Head of caudate nucleus (tissue), 42 donors: ENCODE measurements around the gene IL26.

Experiments used
- DNase-seq, 42 donors: peaks; one replicate each; pipeline versions ENCODE4 v3.0.0 to v3.0.0-alpha.2; 2020 to 2021; ENCODE audit warnings: mixed read lengths in 7 of 42
- intact Hi-C: fragments of 100-400 bp; cut with DNase I; formaldehyde crosslinking; loops from one replicate; pipeline ENCODE4 v1.15.0; 2022

The IL26 gene

DNA sequence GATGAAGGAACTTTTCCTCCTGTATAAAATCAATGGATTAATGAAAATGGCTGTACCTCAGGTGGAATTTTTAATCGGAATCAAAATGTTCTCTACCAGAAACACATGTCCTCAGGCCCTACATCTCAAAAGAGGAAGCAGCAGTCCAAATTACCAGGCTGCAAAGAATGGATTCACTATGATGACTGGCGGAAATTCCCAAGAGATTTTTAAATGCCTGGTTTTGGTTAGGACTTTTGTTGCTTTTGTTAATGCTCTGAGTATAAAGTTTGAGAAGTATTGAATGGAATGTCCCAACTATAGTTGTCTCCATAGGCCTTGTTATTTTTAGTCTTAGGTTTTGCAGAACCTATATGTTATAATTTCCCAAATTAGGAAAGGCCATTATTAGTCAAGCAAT is 54.9 kb downstream of the IL26 start:
- DNase-seq = no peak
- intact Hi-C loops = no loop called here

DNA sequence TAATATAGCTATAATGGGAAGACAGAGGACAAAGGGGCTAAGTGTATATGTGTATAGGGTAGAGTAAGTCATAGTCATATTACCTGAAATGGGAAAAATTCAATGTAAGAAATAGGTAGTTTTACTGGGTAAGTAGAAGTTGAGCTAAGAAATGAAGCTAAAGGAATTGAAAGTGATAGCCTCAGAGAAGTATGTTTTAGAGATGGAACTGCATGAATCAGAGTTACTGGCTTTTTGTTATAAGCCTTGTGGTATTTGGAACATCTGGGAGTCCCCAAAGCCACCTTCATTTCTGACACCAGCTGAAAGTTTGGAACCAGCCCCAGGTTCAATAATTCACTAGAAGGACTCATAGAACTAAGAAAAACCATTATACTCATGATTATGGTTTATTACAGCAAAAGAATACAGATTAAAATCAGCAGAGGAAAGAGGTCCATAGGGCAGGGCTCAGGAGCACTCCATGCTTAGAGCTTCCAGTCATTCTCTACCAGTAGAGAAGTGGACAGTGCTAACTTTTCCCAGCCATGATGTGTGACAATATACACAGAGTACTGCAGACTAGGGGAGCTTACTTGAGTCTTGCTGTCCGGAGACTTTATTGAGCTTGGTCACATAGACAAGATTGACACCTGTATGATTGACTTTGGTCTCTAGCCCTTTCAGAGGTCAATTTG is 56.3 kb downstream of the IL26 start:
- intact Hi-C loops = no loop called here
- no peak for DNase-seq

DNA sequence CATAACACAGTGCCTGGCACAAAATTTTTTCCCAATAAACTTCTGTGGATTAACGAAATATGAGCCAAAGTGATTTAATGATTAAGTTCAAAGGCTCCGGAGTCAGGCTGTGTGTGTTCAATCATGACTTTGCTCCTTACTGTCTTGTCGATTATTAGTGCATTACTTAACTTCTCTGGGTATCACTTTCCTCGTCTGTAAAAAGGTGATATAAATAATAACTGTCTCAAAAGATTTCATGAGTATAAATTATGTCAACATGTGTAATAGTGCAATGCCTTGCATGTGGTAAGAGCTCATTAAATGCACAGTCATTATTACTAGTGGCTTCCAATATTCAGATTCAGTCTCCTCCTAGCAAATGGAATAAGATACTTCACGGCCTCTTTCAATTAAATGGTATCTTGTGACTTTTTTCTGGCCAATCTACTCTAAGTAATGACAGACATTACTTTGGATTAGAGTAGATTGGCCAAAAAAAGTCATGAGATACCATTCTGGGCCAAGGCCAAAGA is 59.2 kb downstream of the IL26 start:
- DNase-seq = no peak
- intact Hi-C loops = no loop called here

DNA sequence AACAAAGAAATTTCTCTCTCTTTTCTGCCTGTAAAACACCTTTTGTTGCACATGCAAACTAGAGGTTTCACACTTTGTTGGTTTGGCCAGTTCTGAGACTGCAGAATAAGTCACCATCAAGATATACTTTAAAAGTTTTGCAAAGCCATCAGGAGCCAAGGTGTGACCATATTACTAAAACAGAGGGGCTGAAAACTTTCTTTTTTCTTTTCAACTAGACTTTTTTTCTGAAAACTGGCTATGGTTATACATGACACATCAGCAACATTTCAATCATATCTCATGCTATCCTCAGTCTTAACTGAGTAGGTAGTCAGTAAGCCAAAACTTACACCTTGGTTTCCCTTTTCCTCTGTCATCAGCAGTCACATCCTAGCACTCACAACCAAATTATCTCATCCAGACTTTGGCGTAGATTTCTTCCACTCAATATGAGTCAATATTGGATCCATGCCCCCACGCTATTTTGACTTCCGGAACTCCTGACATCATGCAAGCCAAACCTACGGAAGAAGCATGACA is 62.0 kb downstream of the IL26 start:
- intact Hi-C loops = no loop called here
- DNase-seq = no peak

GRCh38 chr12:68162374-68162773 is 63.2 kb downstream of the IL26 start:
- DNase-seq = no peak
- intact Hi-C loops = no loop called here

DNA sequence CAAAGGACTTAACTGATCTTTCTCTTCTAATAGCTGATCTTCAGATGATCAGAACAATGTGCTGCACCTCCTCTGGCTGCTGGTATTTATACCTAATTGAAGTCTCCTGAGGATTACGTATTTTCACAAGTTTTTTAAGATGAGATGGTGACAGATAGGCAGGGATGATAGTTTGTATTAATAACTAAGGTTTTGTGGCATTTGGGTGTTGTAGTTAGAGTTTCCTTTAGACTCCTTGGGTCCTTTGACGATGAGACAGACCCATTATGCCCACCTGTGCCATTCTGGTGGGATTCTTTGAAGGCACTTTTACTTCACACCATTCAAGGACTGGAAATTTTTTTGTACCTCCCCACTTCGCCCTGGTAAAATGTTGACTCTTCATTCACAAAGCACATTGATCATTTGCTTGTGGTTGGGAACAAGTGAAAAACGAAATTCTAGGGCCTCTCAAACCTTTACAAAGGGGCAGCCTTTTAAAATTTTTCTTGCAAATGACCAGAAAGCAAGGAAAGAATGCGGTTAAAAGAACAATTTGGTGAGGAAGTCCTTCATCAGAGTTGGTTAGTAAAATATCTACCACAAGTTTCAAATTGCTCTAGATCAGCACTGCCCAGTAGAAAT is 65.8 kb downstream of the IL26 start, which contains the start of gene IFNG:
Gene IFNG (minus strand): TSS at position 60 of the 624 bp plus-strand sequence. CDS start 125 bp downstream, outside the sequence.
- intact Hi-C loops = no loop called here
- DNase-seq = no peak

DNA sequence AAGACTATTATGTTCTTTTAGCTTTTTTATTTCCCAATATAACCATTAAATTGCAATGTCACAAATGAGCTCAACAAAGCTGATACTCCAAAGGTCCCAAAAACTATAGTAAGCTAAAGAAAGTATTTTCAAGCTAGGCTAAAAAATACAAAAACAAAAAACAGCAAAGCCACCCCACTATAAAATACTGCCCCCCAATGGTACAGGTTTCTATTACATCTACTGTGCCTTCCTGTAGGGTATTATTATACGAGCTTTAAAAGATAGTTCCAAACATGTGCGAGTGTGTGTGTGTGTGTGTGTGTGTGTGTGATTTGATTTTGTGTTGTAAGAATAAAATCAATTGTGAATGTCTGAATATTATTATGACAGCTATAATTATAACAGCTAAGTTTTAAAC is 67.2 kb downstream of the IL26 start:
- no peak for DNase-seq
- intact Hi-C loops = no loop called here

- intact Hi-C loops = no loop called here
- DNase-seq = no peak
Observed at GRCh38 chr12:68157380-68157779, 68.2 kb downstream of the IL26 start.

GRCh38 chr12:68156636-68157035 is 69.0 kb downstream of the IL26 start:
- DNase-seq = no peak
- intact Hi-C loops = no loop called here

GRCh38 chr12:68154779-68155178 is 70.8 kb downstream of the IL26 start:
- no peak for DNase-seq
- intact Hi-C loops = no loop called here
